ENCODE measurements around the gene BTRC.

The BTRC gene

DNA sequence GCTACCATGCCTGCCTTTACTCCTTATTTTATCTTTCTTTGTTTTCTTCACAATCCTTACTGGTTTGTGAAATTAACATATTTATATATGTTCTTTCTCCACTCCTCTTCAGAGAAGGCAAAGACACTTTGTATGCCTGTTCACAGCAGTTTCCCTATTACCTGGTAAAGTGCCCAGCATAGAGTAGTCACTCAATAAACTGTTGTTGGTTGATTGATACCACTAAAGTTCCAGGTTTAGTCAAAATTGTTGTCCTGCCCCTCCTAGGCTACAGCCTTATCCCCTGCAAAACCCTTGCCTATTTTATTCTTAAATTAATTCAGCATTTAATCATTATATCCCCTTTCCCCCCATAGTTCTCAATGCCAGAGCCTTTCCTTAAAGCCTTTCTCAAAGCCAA is 158.0 kb downstream of the BTRC start:
- DNase-seq (ENCODE audit: low spot score), result no peak
- Histone ChIP-seq H3K27ac (no peak overlapping the region), H3K4me3 (no peak overlapping the region)
- no peak for TF ChIP-seq CTCF (IDR thresholded peaks at IDR 0.05)

DNA sequence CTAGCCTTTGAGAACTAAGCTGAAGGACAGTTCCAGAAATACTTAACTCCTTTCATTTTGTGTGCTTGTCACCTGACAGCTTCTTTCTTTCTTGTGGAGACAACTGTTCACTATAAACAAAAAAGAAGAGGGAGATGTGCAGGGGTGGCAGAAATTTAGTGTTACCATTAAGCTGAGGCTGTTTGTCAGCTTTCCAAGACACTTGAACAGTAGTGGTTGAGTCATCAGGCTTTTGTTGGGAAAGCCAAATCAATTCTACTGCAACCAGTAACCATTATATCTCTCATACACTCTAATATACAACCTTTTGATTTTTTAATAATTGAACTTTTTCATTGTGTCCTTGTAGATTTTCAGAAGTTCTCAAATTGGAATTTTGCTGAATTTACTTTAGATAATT is 158.8 kb downstream of the BTRC start:
- no peak overlapping the region for H3K4me3 ChIP-seq
- H3K27ac ChIP-seq, result no peak overlapping the region
- no peak for DNase-seq (ENCODE audit: low spot score)
- no peak for TF ChIP-seq CTCF (IDR thresholded peaks at IDR 0.05)

DNA sequence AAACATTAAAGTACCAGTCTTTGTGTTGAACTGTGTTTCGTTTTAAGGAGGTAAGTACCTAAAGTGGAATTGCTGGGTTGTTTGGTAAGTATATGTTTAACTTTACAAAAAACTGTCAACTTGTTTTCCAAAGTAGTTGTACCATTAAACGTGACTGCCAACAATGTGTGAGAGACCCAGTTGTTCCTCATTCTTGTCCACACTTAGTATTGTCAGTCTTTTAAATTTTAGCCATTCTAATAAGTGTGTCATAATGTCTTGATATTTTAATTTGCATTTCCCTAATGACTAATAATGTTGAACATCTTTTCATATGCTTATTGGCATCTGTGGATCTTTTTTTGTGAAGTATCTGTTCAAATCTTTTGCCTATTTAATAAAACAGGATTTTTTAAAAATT is 159.8 kb downstream of the BTRC start:
- TF ChIP-seq CTCF (IDR thresholded peaks at IDR 0.05), result no peak

DNA sequence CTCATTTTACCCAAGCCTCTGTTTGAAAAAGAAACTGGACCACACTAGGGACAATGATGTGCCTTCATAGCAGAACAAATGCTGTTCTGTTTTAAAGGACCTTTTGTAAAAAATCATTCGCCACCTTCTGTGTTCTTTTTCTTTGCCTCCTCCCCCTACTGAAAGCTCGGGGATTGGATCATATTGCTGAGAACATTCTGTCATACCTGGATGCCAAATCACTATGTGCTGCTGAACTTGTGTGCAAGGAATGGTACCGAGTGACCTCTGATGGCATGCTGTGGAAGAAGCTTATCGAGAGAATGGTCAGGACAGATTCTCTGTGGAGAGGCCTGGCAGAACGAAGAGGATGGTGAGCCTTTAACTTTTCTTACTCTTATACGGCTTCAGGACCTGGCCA is 171.9 kb downstream of the BTRC start:
- TF ChIP-seq CTCF (IDR thresholded peaks at IDR 0.05), result no peak
- H3K27ac ChIP-seq, result no peak overlapping the region
- H3K4me3 ChIP-seq, result no peak overlapping the region
- DNase-seq (ENCODE audit: low spot score), result no peak

More for the DNA sequence above, 159.8 kb downstream of the BTRC start:
- no peak overlapping the region for H3K4me3 ChIP-seq
- no peak overlapping the region for H3K27ac ChIP-seq
- DNase-seq (ENCODE audit: low spot score), result no peak

GRCh38 chr10:101529207-101529606 is 175.2 kb downstream of the BTRC start:
- no peak overlapping the region for H3K27ac ChIP-seq
- no peak overlapping the region for H3K4me3 ChIP-seq
- TF ChIP-seq CTCF (IDR thresholded peaks at IDR 0.05), result no peak
- DNase-seq (ENCODE audit: low spot score), result no peak

GRCh38 chr10:101529725-101530553 is 176.0 kb downstream of the BTRC start:
- Histone ChIP-seq H3K4me3 (no peak overlapping the region), H3K27ac (no peak overlapping the region)
- DNase-seq (ENCODE audit: low spot score), result no peak
- TF ChIP-seq CTCF (IDR thresholded peaks at IDR 0.05), result no peak

DNA sequence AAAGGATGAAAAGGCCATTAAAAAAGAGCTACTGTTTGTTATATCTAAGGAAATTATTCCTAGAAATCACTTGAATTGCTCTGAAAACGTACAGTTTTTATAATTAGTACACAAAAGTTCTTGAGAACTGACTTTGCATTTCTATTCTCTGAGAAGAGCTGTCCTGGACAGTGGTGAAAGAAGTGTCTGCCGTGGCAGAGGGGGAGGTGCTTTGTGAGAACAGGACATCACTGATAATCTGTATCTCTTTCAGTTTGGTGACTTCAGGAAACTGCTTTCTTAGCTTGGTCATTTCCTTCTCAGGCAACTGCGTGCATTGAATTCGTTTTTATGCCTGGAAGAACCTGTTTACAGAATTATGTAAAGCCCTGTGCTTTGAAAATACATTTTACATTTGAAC is 182.0 kb downstream of the BTRC start:
- Histone ChIP-seq H3K4me3 (no peak overlapping the region), H3K27ac (no peak overlapping the region)
- no peak for DNase-seq (ENCODE audit: low spot score)
- no peak for TF ChIP-seq CTCF (IDR thresholded peaks at IDR 0.05)

Measured in coronary artery (tissue), 2 donors.